Endometrium (tissue), 2 donors: ENCODE data around the gene MAN2A1.

Experiments
- FAIRE-seq: peaks from 2 replicates; lab custom pipeline; 2012; peaks lifted over from hg19 to GRCh38; lab: Jason Lieb, UNC
- donor health status: control.
- donor health status: control.

Gene MAN2A1

GRCh38 chr5:109682383-109682782, 7.3 kb upstream of the MAN2A1 start:
- no peak for FAIRE-seq

DNA sequence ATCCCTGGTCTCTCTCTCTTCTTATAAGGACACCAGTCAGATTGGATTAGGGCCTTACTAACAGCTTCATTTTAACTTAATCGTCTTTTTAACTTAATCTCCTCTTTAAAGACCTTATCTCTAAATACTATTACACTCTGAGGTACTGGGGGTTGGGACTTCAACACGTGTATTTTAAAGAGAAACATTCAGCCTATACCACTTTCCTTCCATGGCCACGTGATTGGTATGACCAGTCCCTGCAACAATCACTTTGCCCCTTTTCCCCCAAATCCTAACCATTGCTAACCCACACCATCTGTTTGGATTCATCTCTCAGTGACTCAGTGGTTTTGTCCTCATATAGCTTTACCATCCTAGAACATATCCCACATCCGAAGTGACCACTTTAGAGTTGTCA, 3.8 kb upstream of the MAN2A1 start:
- FAIRE-seq, result no peak

- no peak for FAIRE-seq
Measured at GRCh38 chr5:109688630-109688969, 1.1 kb upstream of the MAN2A1 start.

DNA sequence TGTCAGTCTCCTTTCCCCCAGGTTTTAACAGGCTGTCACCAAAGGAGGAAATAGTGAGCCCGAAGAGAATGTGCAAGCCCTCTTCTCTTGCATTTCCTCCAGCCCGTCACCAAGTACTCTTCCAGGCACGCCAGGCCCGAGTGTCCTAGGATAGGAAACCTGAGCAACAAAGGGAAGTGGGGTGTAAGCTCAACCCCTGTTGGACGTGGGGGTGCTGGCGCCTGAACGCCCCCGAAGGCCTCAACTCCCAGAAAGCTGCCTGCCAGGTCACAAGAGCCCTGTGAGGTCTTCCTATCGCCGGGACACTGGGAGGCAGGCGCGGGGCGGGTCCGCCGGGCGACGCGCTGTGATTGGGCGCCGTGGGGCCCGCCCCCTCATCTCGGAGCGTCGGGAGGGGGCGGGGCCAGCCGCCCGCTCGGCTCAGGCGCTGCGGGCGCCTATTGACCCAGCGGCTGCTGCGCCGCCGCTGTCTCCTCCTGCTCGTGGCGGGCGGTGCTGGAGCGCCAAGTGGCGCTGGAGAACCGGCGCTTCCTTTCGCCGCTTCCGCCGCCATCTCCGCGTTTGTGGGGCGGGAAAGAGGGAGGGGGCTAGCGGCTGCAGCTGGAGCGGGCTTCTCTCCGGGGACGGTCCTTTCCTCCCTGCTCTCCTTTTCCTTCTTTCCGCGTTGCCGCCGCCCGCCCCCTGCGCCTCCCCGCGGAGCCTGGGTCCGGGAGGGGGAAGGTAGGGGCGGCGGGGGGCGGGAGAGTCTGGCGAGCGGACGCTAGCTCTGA, 572 bp upstream of the MAN2A1 start:
- no peak for FAIRE-seq

DNA sequence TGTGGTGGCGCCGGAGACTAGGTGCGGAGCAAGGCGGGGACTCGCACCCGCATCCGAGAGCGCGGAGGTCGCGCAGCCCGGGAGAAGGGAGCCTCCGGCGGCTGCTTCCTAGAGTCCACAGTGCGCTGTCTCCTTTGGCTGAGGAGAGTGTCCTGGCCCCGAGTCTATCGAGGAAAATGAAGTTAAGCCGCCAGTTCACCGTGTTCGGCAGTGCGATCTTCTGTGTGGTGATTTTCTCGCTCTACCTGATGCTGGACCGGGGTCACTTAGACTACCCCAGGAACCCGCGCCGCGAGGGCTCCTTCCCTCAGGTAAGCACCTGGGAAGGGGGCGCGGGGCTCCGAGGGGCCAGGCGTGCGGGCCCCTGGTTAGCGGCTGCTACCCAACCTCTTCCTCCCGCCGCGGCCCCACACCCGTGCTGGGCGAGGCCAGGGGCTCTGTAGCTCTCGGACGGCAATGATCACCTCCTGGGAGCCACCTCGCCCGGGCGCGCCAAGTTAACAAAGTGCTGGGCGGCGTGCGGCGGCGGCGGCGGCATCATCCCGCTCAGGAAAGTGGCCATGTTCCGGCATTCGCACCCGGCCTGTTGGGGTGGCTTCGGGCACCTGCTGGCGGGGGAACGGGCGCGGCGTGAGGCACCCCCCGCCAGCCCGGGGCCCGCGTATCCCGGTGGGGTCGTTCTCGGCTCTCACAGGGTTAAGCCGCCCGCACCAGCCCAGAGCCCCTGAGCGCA, 681 bp downstream of the MAN2A1 start:
- no peak for FAIRE-seq

DNA sequence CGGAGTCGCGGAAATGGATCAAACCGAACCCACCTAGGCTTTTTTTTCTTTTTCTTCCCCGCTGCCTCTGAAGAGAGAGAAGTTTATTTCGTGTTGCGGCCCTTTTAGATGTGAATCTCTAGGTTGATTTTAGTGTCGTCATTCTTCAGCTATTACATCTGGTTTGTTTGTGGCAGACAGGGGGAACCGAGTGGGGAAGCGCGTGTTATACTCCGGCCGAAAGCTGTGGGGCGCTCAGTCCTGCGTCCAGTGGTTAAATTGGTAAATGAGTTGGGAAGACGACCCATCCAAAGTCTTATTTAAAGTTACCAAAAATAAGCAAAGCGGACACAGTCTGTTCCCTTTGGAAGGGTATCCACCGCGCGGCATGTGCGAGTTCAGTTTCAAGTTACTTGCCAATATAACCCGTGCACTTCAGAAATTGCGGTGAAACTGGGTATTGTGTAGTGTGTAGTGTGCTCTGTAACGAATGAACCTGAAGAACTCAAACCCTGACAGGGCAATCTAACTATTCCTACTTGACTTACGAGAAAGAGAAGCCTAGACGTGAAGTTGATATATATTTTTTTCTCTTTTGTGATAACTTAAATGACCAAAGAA, 1.3 kb downstream of the MAN2A1 start:
- no peak for FAIRE-seq

- no peak for FAIRE-seq
Measured at GRCh38 chr5:109691996-109692395, 2.3 kb downstream of the MAN2A1 start.

GRCh38 chr5:109692852-109693251, 3.1 kb downstream of the MAN2A1 start:
- no peak for FAIRE-seq

DNA sequence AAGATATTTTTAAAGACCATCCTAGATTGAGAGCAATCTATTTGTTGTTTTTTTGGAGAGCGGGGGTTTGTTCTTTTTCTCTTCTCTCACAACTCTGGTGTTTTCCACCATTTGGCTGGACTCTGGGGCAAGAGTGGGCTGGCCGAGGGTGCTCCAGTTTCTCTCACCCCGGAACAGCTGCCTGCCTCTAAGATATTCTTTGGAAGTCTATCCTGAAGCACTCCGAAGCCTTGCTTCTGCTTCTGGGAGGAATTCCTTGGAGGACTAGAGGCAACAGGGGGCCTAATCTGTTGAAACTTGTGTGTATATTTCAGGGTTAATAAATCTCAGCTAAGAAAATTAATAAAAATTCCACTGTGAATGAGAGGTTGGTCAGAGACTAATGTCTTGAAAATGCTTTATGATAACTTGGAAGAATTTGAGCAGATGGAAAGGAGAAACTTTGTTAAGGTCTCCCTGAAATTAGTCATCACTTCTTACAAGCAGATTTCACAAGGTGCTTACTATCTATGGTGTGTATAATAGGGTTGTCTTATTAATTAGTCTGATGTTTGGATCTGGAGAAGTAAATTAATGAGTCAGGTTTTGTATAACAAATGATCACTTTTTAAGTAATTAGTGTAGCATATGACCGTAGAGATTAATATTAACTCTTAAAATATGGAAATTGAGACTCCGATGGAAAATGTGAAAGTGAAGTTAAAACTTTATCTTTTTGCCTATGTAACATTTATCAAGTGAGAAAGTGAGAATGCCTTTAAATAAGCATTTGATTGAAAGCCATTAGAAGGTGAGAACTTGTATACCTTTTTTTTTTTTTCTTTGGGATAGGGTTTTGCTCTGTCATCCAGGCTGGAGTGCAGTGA, 4.0 kb downstream of the MAN2A1 start:
- no peak for FAIRE-seq

GRCh38 chr5:109694451-109694891, 4.7 kb downstream of the MAN2A1 start:
- FAIRE-seq, result no peak

DNA sequence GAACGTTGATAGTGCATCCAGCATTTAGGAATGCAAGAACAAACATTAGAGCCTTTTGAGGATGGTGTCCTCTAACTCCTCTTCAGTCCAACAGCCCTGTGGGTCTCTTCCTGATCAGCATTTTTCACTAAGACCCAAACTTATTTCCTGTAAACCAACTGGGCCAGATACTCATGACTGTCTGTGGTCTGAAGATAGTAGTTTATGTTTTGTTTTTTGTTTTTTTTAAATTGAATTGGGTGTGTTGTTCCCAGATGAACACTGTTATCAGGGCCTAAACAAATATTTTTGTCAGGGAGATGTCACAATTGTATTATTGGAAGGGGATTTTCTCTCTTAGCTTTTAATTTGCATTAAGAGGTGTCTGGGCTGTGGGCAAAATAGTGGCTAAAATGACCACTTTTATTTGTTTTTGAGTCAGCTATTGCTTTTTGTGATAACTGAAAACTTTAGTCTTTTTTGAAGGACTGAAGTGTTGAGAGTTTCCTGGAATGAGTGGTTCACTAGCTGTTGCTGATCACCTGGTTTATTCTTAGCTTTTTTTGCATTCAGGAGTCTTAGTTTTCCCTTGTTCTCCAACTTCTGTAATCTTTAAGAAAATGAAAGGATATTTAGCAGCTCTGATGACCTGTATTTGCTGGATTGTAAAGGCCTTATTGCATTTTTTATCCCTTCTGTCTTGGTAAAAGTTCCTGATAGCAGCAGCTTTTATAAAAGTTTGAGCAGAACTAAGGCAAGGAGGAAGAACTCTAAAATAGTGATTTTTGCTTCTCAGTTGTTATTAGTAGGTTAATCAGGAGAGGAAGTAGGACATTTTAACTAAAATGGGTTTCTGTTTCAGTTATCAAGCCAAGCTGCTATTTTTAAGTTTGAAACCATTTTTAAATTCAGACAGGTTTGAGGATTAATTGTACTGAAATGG, 5.5 kb downstream of the MAN2A1 start:
- FAIRE-seq, result no peak

- no peak for FAIRE-seq
Measured at GRCh38 chr5:109697339-109697738, 7.6 kb downstream of the MAN2A1 start.

GRCh38 chr5:109700516-109701153, 10.9 kb downstream of the MAN2A1 start:
- FAIRE-seq, result no peak

- FAIRE-seq, result no peak
Measured at GRCh38 chr5:109701252-109701651, 11.5 kb downstream of the MAN2A1 start.

DNA sequence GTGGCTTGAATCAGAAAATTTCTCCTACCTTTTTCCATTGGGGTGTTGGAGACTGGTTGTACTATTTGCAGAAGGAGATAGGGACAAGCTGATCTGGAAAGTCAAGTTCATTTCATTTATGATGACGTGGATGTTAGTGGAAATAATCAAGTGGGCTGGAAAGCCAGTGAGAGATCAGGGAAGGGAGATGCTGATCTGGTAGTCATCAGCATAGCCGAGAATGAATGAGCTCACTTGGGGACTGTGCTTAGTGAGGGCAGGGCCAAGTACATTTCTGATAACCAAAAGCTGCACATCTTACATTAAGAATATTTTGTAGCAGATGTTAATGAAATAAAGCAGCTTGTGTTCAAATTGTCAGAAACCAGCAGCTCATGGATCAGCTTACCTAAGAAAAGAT, 12.1 kb downstream of the MAN2A1 start:
- FAIRE-seq, result no peak

DNA sequence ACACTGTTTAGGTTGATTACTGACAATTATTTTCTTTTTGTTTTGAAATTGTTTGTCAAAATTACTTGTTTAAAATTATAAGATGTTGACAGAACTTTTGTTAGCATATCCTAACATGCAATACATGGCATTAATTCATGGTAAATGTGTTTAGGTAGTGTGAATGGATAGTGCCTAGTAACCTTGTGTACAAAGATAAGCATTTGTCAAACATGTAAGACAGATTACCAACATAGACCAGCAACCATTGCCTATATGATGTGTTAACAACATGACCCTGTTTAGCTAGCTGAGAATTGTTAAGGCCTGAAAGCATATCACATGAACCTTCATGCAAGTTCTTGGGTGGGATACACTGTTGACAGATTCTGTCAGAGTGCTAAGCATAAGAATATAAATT, 13.4 kb downstream of the MAN2A1 start:
- FAIRE-seq, result no peak

DNA sequence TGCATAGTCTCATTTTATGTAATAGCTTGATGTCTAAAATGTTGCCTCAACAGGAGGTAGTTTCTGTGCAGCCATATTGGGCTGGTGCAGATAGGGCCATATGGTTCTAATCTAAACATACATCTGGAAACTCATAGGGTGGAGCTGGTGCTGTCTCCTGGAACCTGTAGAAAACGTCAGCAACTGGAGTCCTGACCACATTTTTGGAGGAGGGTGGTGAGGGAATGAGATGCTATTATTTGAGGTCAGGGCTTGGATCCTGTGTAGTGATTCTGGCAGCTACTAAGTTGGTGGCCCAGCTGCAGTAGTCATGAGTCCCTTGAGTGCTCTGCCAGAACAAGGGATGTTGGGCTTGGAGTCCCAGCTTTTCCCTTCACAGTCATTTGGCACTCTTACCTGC, 14.1 kb downstream of the MAN2A1 start:
- FAIRE-seq, result no peak

DNA sequence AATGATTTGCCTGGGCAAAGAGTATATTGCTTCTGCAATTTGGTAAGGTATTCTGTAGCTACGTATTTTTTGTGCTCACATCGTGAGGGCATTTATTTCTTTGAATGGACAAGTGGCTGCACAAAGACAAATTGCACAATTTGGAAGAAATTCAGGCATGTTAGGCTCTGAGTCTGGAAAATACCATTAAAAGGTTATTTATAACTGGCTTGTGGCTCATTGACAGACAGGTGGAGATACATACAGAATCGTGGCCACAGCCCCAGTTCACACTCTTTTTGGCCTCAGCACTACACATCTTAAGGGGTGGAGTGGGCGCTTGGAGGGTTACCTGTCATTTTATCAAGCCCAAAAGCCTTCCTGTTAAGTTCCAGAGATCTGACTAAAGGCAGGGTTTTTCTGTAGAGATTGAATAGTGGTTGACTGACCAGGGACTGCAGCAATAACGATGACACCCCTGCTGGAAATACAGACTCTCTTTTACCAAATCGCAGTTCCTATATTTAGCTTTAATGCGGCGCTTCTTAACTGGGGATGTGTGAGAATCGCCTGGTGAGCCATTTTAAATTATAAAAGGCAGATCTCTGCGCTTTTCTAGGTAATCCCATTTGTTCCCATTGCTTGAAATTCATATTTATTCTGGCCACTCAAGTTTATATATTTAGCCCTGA, 14.7 kb downstream of the MAN2A1 start:
- no peak for FAIRE-seq

DNA sequence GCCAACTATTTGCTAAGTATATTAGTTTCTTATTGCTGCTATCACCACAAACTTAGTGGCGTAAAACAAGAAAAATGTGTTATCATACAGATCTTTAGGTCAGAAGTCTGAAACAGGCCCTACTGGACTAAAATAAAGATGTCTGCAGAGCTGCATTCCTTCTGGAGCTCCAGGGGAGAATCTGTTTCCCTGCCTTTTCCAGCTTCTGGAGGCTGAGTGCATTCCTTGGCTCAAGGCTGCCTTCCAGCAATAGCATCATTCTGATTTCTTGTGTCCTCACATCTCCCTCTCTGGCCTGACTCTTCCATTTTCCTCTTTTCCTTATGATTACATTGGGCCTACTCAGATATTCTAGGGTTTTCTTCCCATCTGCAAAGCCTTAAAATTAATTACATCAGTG, 15.9 kb downstream of the MAN2A1 start:
- no peak for FAIRE-seq

GRCh38 chr5:109706095-109706494, 16.4 kb downstream of the MAN2A1 start:
- no peak for FAIRE-seq
